NCI-H2029 treated with DMSO at 0.1 percent for 48 hours (cell line): ENCODE data around the gene ASXL1.
A peak's percentile ranks its signal among the peaks of the same experiment; 100 is the strongest.
"Not testable (repeated sequence)": the region's sequence is repeated elsewhere in the genome, so short reads cannot be mapped to it uniquely, and the experiment has no call there.

Experiments
- DNase-seq: peaks from one replicate; lab custom pipeline; 2025; lab: John Stamatoyannopoulos, UW

ASXL1 gene

GRCh38 chr20:32357869-32358631, at the start of gene ASXL1:
TSS of gene ASXL1 (plus strand) at chr20:32358331. CDS start at chr20:32358776, 445 bp downstream.
- DNase-seq: peak; percentile 89

GRCh38 chr20:32312718-32313424, 45.3 kb upstream of the ASXL1 start:
- no peak for DNase-seq

- no peak for DNase-seq
Observed at GRCh38 chr20:32314768-32315167, 43.4 kb upstream of the ASXL1 start.

GRCh38 chr20:32315399-32315798, 42.7 kb upstream of the ASXL1 start:
- no peak for DNase-seq

- DNase-seq: no peak
Observed at GRCh38 chr20:32315891-32316290, 42.2 kb upstream of the ASXL1 start.

GRCh38 chr20:32316667-32317066, 41.5 kb upstream of the ASXL1 start:
- no peak for DNase-seq

- no peak for DNase-seq
Observed at GRCh38 chr20:32319100-32319499, 39.0 kb upstream of the ASXL1 start.

GRCh38 chr20:32320305-32320704, 37.8 kb upstream of the ASXL1 start:
- DNase-seq: no peak

GRCh38 chr20:32321390-32321789, 36.7 kb upstream of the ASXL1 start:
- no peak for DNase-seq

- not testable (repeated sequence) for DNase-seq
Observed at GRCh38 chr20:32322260-32322659, 35.9 kb upstream of the ASXL1 start.

- DNase-seq: not testable (repeated sequence)
Observed at GRCh38 chr20:32323761-32324160, 34.4 kb upstream of the ASXL1 start.

- peak; percentile 99 for DNase-seq
Observed at GRCh38 chr20:32325706-32326503, 32.2 kb upstream of the ASXL1 start.

- peak; percentile 95 for DNase-seq
Observed at GRCh38 chr20:32326504-32326845, 31.7 kb upstream of the ASXL1 start.

- DNase-seq: no peak
Observed at GRCh38 chr20:32327087-32327681, 30.9 kb upstream of the ASXL1 start.

- peak; percentile 66 for DNase-seq
Observed at GRCh38 chr20:32329817-32330554, 28.1 kb upstream of the ASXL1 start.

GRCh38 chr20:32330555-32330897, 27.6 kb upstream of the ASXL1 start:
- DNase-seq: no peak

GRCh38 chr20:32332614-32333013, 25.5 kb upstream of the ASXL1 start:
- no peak for DNase-seq

GRCh38 chr20:32333181-32333987, 24.7 kb upstream of the ASXL1 start:
- no peak for DNase-seq

GRCh38 chr20:32333988-32334885, 23.9 kb upstream of the ASXL1 start:
- DNase-seq: peak; percentile 46

- no peak for DNase-seq
Observed at GRCh38 chr20:32336918-32337347, 21.2 kb upstream of the ASXL1 start.
